Spleen (tissue), 11 donors: ENCODE results near the gene FAM53B. TPM values are rescaled to one million over a fixed set of nuclear protein-coding genes. Genes with fewer than 3 reads are reported as not detected.

Experiments
- DNase-seq: peaks from one replicate; pipeline ENCODE4 v3.0.0-alpha.2; 2020
- H3K27ac ChIP-seq, 8 donors: fragments of 200-600 bp; sonication (generic) in 7 of 8; 1 replicate in 4 of 8; 2 replicates in 4 of 8; pipeline versions ENCODE4 v1.5.0 to v1.8.0; 2016 to 2021; ENCODE audit warnings: inconsistent platforms in 4 of 8, mild to moderate bottlenecking in 4 of 8, moderate library complexity in 1 of 8
- H3K27me3 ChIP-seq, 7 donors: fragments of 200-600 bp; sonication (generic) in 6 of 7; replicated peaks in 1 of 7; 1 replicate in 4 of 7; 2 replicates in 3 of 7; pipeline versions ENCODE4 v1.5.0 to v1.8.0; 2016 to 2021; ENCODE audit warnings: inconsistent platforms in 3 of 7, mild to moderate bottlenecking in 1 of 7
- H3K36me3 ChIP-seq, 6 donors: fragments of 200-600 bp; sonication (generic) in 5 of 6; 1 replicate in 4 of 6; 2 replicates in 2 of 6; pipeline versions ENCODE4 v1.5.0 to v1.8.0; 2016 to 2021; ENCODE audit warnings: inconsistent platforms in 2 of 6
- H3K4me1 ChIP-seq, 6 donors: fragments of 200-600 bp; sonication (generic) in 5 of 6; 1 replicate in 3 of 6; 2 replicates in 3 of 6; pipeline versions ENCODE4 v1.5.0 to v1.8.0; 2016 to 2021; ENCODE audit warnings: inconsistent platforms in 3 of 6
- H3K4me3 ChIP-seq, 8 donors: fragments of 200-600 bp; sonication (generic) in 7 of 8; 1 replicate in 4 of 8; 2 replicates in 4 of 8; pipeline versions ENCODE4 v1.5.0 to v1.8.0; 2016 to 2021; ENCODE audit warnings: inconsistent platforms in 4 of 8, mild to moderate bottlenecking in 4 of 8, moderate library complexity in 2 of 8
- H3K9me3 ChIP-seq, 8 donors: fragments of 200-600 bp; sonication (generic) in 7 of 8; 1 replicate in 4 of 8; 2 replicates in 4 of 8; pipeline versions ENCODE4 v1.5.0 to v1.8.0; 2016 to 2021; ENCODE audit warnings: inconsistent platforms in 4 of 8
- CTCF ChIP-seq, 11 experiments: fragments of 200-600 bp in 7 of 11; fragments of 450-650 bp in 4 of 11; sonication (generic) in 4 of 11; IDR thresholded peaks in 8 of 11; conservative IDR thresholded peaks in 3 of 11; 1 replicate in 7 of 11; 2 replicates in 4 of 11; pipeline versions ENCODE4 v1.4.0 to v1.8.0; 2016 to 2021; ENCODE audit warnings: antibody characterized with exemption in 11 of 11, inconsistent platforms in 4 of 11, mild to moderate bottlenecking in 1 of 11
- POLR2A ChIP-seq, 3 donors: fragments of 450-650 bp; IDR thresholded peaks; one replicate each; pipeline ENCODE4 v1.5.1; 2017; ENCODE audit warnings: antibody characterized with exemption in 3 of 3, mild to moderate bottlenecking in 1 of 3
- POLR2AphosphoS5 ChIP-seq, 3 donors: sonication (generic); formaldehyde crosslinking; IDR thresholded peaks; one replicate each; pipeline ENCODE4 v1.5.1; 2017; ENCODE audit warnings: antibody characterized with exemption in 3 of 3
- WGBS, 5 donors: extraction: QIAGEN DNeasy Blood & Tissue Kit in 3 of 5; methylation state at CpG; one replicate each; pipeline versions ENCODE4 v1.1.5 to v1.1.7; 2013 to 2018; 5-methylcytosine and 5-hydroxymethylcytosine counted together
- intact Hi-C: fragments of 100-400 bp; cut with DNase I; formaldehyde crosslinking; loops from one replicate; pipeline ENCODE4 v1.15.0; 2023; ENCODE audit warnings: low total_unique reads
- polyA plus RNA-seq, 3 donors: library from polyadenylated mRNA; stranded (reverse); fragments of 200-250 nt; gene quantifications; one replicate each; pipeline ENCODE4 v1.2.1, GENCODE V29; 2013
- total RNA-seq, 7 donors: library from RNA; depleted of rRNA in 3 of 7; stranded (reverse); fragments of >200 nt in 3 of 7; fragmentation: NEBNext Ultra II Directional in 4 of 7; extraction: Animal tissue kit (Norgen Biotek cat#: 25700) in 4 of 7; gene quantifications; one replicate each; pipeline versions ENCODE4 v1.1.0 to v1.2.1, GENCODE V29; 2016 to 2021
- donor health status: healthy with polysubstance abuse.
- donor health status: DM: no; HTN: no; CAD: no; lungs with moderate emphysema.
- donor health status: DM: no; HTN: no; CAD: no.
- donor health status: Bipolar disorder and iron deficiency.
- donor health status: healthy.
- donor health status: DM: no; HTN: no; CAD: no.
- donor health status: DM: yes; HTN: yes; CAD: no.

The FAM53B gene
- total and polyA plus RNA-seq, 10 donors: 13.3 to 94.0 (median 56.2) TPM

GRCh38 chr10:124697837-124698544 is 46.2 kb downstream of the FAM53B start:
- peak overlapping the region; percentile 78 to 95 (median 88) for H3K27ac ChIP-seq
- DNase-seq: peak; percentile 87
- intact Hi-C loops: no loop called here
- no peaks in the 10 kb centered on the region for H3K9me3 ChIP-seq
- 55 to 66% (median 56%) methylated on average over 9 to 13 of the region's 13 CpGs for WGBS, 5 donors
- peaks cover 0 to 63% (median 13%) of the 10 kb centered on the region in 6 donors for H3K36me3 ChIP-seq
- H3K4me3 ChIP-seq: peak overlapping the region in 1 of 8 donors; percentile 12
- H3K27me3 ChIP-seq: no peaks in the 10 kb centered on the region
- TF ChIP-seq POLR2A (IDR thresholded peaks at IDR 0.05) (no peak), POLR2AphosphoS5 (IDR thresholded peaks at IDR 0.05) (peak in 2 of 3 donors; percentile 61 to 65), CTCF (IDR thresholded peaks at IDR 0.05 in 8 of 11, conservative IDR thresholded peaks at IDR 0.05 in 3 of 11) (no peak)
- peaks cover 59 to 100% (median 98%) of the 10 kb centered on the region in 6 donors for H3K4me1 ChIP-seq

- Histone ChIP-seq H3K4me3 (peak overlapping the region in 1 of 8 donors; percentile 12), H3K27me3 (no peaks in the 10 kb centered on the region), H3K4me1 (peaks cover 54 to 100% (median 94%) of the 10 kb centered on the region in 6 donors), H3K9me3 (no peaks in the 10 kb centered on the region), H3K36me3 (peaks cover 0 to 62% (median 13%) of the 10 kb centered on the region in 6 donors), H3K27ac (peak overlapping the region; percentile 78 to 95 (median 88))
- 85 to 96% (median 93%) methylated on average over 8 of the region's 8 CpGs for WGBS, 5 donors
- intact Hi-C loops: no loop called here
- peak; percentile 69 for DNase-seq
- TF ChIP-seq POLR2A (IDR thresholded peaks at IDR 0.05) (no peak), CTCF (IDR thresholded peaks at IDR 0.05 in 8 of 11, conservative IDR thresholded peaks at IDR 0.05 in 3 of 11) (no peak), POLR2AphosphoS5 (IDR thresholded peaks at IDR 0.05) (no peak)
Measured at GRCh38 chr10:124697443-124697836, 46.7 kb downstream of the FAM53B start.

GRCh38 chr10:124696446-124697392 is 47.5 kb downstream of the FAM53B start:
- Histone ChIP-seq H3K4me1 (peaks cover 53 to 100% (median 93%) of the 10 kb centered on the region in 6 donors), H3K9me3 (no peaks in the 10 kb centered on the region), H3K27ac (peak overlapping the region; percentile 78 to 95 (median 88)), H3K4me3 (peak overlapping the region in 1 of 8 donors; percentile 43), H3K36me3 (peaks cover 0 to 67% (median 15%) of the 10 kb centered on the region in 6 donors), H3K27me3 (no peaks in the 10 kb centered on the region)
- intact Hi-C loops: no loop called here
- TF ChIP-seq CTCF (IDR thresholded peaks at IDR 0.05 in 8 of 11, conservative IDR thresholded peaks at IDR 0.05 in 3 of 11): no peak
- peak in 1 of 3 donors; percentile 26 for TF ChIP-seq POLR2A (IDR thresholded peaks at IDR 0.05)
- TF ChIP-seq POLR2AphosphoS5 (IDR thresholded peaks at IDR 0.05): peak in 1 of 3 donors; percentile 25
- DNase-seq: peak; percentile 73
- 45 to 69% (median 50%) methylated on average over 13 to 19 of the region's 19 CpGs for WGBS, 5 donors
